Measurements from ENCODE around the gene SUPV3L1.
"Not testable (repeated sequence)": the region's sequence is repeated elsewhere in the genome, so short reads cannot be mapped to it uniquely, and the experiment has no call there.

SUPV3L1 gene

DNA sequence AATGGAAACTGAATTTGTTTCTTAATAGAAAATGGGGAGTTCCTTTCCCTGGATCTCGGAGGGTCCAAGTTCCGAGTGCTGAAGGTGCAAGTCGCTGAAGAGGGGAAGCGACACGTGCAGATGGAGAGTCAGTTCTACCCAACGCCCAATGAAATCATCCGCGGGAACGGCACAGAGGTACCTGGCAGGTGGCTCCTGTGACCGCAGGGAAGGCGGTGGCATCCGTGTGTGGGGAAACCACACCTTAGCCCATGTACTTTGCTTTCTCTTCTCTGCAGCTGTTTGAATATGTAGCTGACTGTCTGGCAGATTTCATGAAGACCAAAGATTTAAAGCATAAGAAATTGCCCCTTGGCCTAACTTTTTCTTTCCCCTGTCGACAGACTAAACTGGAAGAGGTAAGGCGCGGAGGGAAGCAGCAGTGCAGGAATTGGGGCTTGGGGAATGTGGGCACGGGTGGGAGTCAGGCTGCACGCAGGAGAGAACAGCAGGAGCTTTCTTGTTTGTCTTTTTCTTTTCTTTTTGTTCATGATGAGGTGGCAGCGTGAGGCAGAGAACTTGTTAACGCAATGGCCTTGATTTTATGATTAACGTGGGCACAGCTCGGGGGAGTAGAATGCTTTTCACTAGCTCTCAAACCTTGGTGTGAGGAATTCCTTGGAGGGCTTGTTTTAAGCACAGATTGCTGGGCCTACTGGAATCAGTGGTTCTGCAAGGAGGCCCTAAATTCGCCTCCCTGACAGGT, 52.9 kb downstream of the SUPV3L1 start:
- DNase-seq = no peak

DNA sequence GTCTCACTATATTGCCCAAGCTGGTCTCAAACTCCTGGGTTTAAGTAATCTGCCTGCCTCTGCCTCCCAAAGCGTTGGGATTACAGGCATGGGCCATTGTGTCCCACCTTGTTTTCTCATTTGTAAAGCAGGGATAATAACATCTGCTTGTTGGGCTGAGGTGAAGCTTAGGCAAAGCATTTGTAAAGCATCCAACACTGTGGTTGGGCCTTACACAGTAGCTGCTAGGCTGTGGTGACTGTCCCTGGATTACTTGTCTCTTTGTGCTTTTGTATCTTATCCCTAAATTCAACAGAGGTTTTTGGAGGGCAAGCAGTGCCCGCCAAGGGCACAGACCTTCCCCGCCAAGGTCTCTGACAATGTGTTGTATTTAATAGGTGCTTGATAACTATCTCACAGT, 54.4 kb downstream of the SUPV3L1 start:
- no peak for DNase-seq

DNA sequence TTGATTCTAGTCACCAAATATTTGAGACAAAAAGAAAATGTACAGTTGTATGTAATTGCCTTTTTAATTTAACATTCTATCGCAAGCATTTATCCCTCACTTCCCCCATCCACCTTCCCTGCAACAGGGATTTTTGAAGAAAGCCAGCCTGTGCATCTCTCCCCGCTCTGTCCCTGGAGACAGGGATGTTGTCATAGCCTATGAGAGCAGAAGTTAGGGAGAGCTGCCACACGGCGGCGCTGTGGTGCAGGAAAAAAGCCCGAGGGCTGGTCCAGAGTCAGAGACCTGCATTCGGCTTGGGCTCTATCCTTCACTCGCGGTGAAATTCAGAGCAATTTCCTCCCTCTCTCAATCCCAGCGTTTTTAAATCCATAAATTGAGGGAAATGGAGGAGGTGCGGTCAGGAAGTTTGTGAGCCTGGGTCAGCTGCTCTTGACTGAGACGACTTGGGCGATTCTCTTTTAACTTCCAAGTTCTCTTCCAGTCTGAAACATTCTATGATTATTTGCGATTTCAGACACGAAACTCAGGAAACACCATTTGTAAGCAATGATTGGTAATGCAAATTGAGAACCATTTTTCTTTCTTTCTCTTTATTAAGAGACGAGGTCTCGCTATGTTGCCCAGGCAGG, 57.6 kb downstream of the SUPV3L1 start:
- peak; percentile 61 to 76 for DNase-seq

DNA sequence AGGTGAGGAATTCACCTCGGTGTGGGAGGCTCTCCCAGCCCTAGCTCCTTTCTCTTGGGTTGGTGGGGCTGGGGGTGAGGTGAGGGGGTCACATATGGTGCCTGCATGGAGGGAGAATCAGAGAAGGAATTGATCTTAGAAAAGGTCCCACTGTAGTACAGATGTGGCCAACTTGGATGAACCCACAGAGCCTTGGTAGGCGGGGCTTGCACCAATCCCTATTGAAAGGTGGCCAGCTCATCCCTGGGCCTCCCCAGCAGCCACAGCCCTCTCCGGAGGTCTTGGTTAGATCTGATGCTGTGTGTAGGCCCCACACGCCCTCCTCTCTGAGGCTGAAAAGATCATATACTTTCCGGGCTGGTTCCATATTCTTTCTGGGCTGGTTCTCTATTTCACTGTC, 59.1 kb downstream of the SUPV3L1 start:
- DNase-seq = no peak

DNA sequence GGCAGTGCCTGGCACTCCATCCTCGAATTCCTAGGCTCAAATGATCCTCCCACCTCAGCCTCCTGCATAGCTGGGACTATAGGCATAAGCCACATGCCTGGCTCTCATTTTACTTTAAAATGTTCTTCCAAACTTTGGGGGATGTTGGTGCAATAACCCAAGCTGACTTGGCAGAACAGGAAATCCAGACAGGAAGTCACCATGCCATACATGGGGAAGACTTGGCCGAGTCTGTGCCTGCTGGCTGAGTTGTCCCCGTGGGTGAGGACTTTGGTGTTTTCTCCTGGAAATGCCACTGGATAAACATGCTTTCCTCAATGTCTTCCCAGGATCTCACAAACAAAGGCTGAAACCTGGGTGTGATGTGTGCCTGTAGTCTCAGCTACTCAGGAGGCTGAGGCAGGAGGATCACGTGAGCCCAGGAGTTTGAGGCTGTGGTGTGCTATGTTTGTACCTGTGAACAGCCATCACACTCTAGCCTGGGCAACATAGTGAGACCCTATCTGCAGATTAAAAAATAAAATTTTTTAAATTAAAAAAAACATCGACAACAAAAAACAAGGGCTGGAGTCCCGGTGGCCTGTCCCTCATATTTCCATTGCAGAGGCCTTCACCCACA, 59.9 kb downstream of the SUPV3L1 start:
- no peak for DNase-seq

DNA sequence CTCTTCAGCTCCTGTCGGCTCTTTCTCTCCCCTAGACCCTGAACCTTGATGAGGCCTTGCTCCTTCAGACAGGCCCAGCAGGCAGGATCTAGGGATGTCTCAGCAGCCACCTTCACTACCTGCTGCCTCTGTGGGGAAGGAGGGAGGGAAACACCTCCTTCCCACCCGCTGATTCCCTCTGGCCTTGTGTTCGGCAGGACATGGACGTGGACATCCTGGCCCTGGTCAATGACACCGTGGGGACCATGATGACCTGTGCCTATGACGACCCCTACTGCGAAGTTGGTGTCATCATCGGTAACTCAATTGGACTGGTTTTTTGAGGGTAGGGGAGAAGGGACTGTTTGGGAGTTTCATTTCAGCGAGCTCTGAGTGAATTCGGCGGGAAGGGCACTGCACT, 60.4 kb downstream of the SUPV3L1 start:
- no peak for DNase-seq

DNA sequence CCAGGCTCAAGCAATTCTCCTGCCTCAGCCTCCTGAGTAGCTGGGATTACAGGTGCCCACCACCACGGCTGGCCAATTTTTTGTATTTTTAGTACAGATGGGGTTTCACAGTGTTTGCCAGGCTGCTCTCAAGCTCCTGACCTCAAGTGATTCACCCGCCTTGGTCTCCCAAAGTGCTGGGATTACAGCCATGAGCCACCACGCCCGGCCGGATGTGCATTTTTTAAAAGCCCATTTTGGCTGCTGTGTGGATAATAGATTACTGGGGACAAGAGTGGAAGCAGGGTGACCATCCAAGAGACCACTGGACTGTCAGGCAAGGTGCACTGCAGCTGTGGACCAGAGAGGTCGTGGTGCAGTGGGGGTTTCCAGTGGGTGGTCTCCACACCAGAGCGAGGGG, 61.5 kb downstream of the SUPV3L1 start:
- no peak for DNase-seq

DNA sequence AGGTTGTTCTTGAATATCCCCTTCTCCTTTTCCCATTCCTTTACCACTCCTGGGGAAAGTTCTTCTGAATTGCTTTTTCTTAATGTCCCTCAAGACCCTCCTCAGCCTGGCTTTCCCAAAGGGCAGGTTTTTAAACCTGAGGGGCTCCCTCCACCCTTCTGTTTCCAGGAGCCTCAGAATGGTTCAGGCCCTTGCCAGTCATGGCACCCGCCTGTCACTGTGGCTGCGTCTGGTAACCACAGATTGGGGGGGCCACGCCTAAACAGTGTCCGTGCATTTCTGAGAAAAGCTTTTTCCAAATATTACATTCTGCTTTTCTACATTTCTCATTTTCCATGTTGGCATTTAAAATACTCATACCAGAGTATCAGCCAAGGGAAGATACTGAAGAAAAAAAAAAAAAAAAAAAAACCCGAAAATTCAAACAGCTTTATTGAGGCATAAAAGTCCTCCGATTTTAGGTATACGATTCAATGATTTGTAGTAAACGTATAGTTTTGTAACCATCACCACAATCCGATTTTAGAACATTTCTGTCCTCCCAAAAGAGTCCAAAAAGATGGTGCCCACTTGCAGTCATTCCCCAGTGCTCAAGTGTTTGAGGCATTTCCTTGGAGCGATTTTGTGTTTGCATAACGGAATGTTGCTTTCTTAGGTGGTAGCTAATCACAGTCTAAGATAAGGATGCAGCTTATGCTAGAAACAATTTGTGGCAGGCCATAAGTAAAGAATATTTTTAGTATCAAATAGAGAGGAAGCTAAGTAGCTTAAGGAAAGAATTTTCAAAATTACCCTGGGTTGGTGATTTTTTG, 62.2 kb downstream of the SUPV3L1 start:
- DNase-seq = no peak

DNA sequence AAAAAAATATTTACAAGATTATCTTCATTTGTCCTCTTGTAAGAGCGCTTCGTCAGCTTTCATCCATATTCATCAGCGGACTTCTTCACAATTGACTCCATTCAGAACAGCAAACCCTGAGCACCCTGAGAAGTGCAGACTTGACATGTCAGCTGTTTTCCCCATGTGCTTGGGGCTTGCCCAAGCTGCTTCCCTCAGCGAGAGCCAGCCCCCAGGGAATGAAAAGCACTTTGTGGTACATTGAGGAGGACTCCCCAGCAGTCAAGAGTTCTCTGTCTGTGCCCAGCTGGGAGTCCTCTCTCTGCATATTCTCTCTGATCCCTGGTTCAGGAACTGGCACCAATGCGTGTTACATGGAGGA, 62.8 kb downstream of the SUPV3L1 start:
- DNase-seq = no peak

DNA sequence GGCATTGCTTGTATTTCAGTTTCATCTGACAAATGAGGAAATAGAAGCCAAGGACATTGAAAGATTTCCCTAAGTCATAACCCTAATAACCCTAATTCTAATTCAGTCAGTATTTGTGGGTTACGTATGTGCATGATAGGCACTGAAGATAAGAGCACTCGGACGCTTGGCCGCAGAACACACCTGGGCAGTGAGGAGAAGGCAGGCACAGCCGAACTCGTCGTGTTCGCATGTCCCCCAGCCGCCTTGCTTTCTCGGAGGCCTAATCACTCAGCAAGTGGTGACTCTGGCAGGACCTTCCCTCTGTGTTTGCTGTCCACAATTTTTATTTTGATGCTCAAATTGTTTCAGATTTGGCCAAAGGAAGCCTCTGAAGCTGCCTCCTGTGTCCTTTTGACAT, 63.8 kb downstream of the SUPV3L1 start:
- no peak for DNase-seq

DNA sequence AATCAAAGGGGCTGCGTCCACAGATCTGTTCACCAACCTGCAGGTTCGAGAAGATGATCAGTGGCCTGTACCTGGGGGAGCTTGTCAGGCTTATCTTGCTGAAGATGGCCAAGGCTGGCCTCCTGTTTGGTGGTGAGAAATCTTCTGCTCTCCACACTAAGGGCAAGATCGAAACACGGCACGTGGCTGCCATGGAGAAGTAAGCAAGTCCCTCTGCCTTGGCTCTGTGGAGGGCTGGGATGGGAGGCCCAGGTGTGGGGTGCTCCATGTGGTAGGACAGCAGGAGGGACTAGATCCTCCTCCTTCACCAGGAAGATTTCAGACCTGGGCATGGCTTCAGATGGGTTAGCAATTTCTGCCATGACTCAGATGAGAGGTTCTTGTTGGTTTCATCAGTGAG, 66.0 kb downstream of the SUPV3L1 start:
- no peak for DNase-seq

DNA sequence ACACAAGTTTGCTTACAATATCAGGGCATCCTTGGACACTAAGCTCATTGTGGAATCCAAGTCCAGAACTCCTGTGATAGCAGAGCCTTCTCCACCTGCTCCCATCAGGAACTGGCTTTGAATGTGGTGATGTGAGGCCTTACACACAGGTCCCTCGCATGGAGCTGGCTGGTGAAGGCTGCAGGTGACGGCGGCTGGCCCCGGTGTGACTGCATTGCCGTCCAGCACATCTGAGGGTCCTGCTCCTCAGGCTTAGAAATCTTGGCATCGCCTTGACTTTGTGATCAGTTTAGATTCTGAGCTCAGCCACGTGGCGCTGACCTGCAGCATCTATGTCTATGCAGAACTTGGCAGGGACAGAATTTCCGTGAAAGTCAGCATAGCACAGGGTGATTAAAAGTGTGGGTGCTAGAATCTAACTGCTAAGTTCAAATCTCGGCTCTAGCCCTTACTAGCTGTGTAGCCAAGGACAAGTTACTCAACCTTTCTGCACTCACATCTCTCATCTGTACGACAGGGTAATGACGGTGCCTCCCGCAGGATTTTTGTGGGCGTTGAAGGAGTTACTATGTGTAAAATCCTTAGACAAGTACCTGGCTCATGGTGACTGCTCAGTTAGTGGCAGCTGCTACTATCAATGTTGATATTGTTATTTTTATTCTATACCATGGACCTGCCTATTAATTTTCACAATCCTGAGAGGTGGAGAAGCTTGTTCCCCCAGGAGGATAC, 66.7 kb downstream of the SUPV3L1 start:
- no peak for DNase-seq

DNA sequence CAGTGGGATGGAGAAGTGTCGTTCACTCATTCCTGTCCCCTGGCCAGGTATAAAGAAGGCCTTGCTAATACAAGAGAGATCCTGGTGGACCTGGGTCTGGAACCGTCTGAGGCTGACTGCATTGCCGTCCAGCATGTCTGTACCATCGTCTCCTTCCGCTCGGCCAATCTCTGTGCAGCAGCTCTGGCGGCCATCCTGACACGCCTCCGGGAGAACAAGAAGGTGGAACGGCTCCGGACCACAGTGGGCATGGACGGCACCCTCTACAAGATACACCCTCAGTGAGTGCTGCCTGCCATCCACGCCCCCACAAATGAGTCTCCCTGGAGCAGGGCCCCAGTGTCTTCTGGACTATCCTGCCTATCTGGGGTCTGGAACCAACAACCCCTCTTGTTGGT, 67.3 kb downstream of the SUPV3L1 start:
- DNase-seq = no peak

DNA sequence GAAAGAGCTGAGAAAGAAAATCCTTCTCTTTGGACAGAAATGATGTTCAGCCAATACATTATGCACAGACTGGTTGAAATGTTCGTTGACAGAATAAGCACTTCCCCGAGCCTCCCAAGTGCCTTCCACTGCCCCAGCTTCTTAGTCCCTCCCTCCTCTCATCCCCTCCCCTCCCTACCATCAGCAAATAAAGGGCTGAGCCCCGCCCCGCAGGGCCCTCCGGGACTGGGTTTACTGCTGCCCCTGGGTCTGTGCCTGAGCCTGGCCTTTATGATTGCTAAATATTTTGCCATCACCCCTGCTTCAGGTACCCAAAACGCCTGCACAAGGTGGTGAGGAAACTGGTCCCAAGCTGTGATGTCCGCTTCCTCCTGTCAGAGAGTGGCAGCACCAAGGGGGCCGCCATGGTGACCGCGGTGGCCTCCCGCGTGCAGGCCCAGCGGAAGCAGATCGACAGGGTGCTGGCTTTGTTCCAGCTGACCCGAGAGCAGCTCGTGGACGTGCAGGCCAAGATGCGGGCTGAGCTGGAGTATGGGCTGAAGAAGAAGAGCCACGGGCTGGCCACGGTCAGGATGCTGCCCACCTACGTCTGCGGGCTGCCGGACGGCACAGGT, 68.2 kb downstream of the SUPV3L1 start:
- DNase-seq = no peak

DNA sequence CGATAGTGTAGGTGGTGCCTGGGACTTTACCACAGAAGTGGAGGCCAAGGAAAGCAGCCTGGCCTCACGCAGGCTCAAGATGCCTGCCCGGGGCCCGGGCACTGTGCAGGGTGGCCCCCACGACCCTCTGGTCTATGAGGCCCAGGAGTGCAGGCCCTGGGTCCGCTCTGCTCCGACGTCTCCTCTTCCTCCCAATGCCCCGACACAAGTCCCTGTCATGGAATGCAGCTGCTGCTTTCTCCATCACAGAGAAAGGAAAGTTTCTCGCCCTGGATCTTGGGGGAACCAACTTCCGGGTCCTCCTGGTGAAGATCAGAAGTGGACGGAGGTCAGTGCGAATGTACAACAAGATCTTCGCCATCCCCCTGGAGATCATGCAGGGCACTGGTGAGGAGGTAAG, 70.0 kb downstream of the SUPV3L1 start:
- no peak for DNase-seq

DNA sequence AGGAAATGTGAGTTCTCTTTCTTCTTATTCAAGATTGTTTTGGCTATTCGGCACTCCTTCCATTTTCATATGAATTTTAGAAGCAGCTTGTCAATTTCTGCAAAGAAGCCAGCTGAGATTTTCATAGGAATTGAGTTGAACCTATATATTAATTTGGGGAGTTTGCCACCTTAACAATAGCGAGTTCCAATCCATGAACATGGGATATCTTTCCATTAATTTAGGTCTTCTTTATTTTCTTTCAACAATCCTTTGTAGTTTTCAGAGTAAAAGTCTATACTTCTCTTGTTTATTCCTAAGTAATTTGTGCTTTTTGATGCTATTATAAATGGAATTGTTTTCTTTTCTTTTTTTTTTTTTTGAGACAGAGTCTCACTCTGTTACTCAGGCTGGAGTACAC, 71.4 kb downstream of the SUPV3L1 start:
- DNase-seq = not testable (repeated sequence)

DNA sequence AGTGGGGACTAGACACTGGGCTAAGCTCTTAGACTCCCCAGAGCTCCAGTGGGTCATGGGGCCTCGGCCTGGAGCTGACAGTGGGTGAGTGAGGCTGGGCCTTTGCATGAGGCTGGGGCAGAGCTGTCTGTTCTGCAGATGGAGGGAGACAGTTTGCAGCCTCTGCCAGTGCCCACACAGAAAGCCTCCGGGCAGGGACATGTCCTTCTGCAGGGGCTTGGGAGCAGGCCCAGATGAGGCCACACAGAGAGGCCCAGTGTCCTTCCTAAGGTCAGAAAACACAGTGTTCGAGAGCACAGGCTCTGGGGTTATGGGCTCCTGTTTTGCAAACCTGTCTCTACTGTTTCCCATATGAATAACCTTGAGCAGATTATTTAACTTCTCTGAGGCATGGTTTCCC, 73.1 kb downstream of the SUPV3L1 start:
- no peak for DNase-seq

DNA sequence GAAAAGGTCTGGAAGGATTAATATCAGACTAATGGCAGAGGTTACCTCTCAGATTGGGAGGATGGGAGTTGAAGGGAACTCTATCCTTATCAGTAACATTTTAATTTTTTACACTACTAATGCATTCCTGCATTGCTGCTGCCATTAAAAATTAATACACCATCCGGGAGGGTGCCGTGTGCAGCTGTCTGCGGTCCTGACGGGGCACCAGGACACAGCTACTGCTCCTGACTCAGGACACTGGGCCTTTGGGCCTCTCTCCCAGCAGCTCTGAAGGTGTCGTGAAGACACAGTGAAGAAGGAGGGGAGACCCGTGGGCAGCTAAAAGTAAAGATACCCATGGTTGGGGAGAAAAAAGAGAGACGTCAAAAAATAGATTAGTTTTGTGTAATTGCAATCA, 74.8 kb downstream of the SUPV3L1 start:
- DNase-seq = no peak
